GM18505 (cell line): ENCODE measurements around the gene SDCBP2.

Source experiments
- ATAC-seq: cut with Tn5 transposase; IDR thresholded peaks from one replicate; pipeline ENCODE4 v1.9.1; 2021; ENCODE audit not compliant: unreplicated experiment
- POLR2A ChIP-seq: IDR thresholded peaks from 4 replicates; pipeline ENCODE4 v1.6.1; 2011; ENCODE audit warnings: borderline replicate concordance; ENCODE audit not compliant: insufficient read depth, insufficient read length; ENCODE audit errors: extremely low read depth

SDCBP2 gene

DNA sequence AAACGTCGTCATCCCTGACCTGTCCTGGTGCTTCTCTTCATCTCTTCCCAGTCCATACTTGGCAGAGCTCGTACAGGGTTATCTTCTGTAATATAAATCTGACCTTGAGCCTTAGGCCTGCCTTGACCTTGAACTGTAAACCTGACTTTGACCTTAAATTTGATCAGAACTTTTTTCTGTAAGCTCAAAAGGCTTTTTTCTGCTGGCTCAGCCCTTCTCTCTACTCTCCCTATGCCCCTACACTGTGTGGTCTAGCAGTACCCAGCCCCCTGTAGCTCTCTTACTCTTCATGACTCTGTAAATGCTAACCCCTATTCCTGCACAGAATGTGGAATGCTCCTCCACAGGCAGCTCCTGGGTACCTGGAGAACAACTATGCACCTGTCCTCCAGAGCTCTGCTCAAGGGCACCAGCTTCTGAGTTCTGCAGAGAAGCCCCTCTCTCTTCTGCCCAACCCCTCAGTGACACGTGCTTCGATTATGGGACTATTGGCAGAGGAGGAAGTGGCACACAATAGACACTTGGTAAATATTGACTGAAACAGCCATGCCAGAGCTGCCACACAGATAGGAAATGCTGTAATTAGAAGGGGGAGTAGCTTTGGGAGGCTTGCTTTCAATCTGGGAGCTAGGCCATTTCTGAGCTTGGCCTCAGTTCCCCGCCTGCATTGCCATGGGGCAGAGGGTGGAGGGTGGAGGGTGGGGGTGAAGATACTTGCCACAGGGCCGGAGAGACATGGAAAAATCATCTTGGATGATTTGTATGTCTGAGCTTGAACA lies 47.5 kb downstream of the SDCBP2 start:
- no peak for TF ChIP-seq POLR2A
- no peak for ATAC-seq

- TF ChIP-seq POLR2A: no peak
Measured at GRCh38 chr20:1280195-1281102, 48.5 kb downstream of the SDCBP2 start.

DNA sequence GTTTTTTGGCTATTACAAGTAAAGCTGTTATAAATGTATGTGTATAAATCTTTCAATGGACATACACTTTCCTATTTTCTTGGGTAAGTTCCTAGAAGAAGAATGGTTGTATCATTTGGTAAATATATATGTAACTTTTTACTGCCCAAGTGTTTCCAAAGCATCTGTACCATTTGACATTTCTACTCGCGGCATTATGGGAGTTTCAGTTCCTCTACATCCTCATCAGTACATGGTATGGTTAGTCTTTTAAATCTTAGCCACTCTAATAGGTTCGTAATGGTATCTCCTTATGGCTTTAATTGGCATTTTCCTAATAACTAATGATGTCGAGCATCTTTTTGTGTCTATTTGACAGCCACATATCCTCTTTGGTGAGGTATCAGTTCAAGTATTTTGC lies 49.9 kb downstream of the SDCBP2 start:
- no peak for ATAC-seq
- no peak for TF ChIP-seq POLR2A

More at GRCh38 chr20:1280195-1281102, 48.5 kb downstream of the SDCBP2 start:
- no peak for ATAC-seq

DNA sequence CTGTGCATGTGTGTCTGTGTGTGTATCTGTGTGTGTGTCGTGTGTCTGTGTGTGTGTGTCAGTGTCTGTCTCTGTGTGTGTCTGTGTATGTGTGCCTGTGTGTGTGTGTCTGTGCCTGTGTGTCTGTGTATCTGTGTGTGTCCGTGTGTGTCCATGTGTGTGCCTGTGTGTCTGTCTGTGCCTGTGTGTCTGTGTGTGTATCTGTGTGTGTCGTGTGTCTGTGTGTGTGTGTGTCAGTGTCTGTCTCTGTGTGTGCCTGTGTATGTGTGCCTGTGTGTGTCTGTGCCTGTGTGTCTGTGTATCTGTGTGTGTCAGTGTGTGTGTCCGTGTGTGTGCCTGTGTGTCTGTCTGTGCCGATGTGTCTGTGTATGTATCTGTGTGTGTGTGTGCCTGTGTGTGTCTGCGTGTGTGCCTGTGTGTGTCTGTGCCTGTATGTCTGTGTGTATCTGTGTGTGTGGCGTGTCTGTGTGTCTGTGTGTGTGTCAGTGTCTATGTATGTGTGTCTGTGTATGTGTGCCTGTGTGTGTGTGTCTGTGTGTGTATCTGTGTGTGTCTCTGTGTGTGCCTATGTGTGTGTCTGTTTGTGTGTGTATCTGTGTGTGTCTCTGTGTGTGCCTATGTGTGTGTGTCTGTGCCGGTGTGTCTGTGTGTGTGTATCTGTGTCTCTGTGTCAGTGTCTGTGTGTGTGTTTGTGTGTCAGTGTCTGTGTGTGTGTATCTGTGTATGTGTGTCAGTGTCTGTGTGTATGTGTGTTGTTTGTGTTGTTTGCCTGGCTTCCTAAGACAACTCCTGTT lies 51.2 kb downstream of the SDCBP2 start:
- no peak for TF ChIP-seq POLR2A
- no peak for ATAC-seq

- no peak for ATAC-seq
- TF ChIP-seq POLR2A: no peak
Measured at GRCh38 chr20:1275919-1276318, 53.0 kb downstream of the SDCBP2 start.

DNA sequence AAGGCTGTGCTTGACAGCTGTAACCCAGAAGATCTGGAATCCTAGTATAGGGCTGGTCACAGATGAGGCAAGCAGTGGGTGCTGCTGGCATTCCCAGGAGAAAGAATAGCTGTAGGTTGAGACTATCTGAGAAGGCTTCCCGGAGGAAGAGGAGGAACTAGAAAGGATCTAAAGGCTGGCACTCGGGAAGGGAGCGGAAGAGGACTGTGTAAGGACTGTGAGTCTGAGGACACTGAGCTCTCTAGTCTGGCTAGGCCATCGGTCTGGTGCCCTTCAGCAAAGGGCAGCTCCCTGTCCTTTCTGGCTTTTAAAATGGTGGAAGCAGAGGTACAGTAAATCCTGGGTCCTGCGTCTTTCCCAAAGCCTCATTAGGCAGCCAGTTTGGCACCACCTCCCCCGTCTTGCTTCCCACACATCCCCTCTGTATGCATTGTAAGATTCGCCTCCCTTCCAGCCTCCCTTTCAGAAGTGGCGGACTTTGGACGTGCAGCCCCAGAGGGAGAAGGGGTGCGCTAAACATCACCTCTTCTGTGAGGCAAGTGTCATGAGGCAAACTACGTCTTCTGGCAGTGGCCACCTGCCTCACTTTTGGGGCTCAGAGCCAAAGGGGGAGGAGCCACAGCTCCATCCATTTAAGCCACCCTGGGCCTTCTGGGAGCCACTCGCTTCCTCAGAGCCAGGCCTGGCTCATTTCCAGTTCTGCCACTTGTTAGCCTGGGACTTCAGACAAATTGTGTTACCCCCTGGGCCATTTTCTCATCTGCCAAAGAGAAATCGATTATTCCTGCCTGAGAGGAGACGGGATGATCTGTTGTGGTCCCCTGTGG lies 54.2 kb downstream of the SDCBP2 start:
- TF ChIP-seq POLR2A: no peak

DNA sequence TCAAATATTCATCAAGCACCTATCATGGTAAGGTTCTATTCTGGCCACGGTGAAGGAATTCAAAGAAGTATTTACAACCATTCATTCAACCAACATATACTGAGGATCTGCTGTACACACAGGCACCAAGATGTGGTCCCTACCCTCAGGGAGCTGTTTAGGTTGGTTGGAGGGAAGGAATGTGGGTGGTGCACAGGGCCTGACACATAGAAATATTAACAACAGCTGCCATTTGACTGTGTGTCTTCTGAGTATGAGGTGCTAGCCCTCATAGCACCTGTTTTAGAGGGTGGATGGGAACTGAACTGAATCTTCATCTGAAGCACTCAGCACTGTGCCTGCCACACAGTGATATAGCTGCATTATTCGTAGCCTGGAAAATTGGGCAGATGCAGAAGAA lies 55.6 kb downstream of the SDCBP2 start:
- no peak for ATAC-seq
- no peak for TF ChIP-seq POLR2A

More for the DNA sequence above, 54.2 kb downstream of the SDCBP2 start:
- ATAC-seq: no peak

DNA sequence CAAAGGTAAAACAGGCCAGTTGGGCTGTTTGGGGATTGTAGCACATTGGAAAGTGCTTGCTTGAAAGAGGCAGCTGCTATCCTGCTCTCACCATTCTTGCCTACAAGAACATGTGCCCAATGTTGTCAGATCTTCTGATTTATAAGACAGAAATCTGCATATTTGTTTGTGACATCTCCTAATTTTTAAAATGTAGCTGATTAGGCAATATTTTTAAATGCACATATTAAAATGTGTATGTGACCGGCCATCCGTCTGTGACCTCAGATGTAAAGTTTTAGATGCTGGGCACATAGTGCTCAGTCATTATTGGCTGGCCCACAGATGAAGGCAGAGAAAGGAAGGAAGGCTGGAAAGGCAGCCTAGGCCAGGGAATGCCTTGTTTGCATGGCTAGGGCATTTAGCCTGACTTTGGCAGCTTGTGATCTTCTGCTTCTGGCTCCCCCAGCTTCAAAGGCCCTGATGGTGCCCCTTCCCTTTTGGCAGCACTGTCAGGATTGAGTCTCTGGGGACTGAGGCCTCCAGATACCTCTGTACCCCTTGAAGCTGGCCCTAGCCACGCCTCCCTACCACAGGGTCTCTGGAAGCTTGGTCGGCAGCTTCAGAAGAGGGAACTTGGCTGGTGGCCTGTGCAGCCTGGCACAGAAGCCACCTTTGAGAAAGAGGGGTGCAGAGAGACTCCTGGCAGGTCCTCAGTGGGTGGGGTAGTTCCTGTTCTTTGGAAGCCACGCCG lies 56.4 kb downstream of the SDCBP2 start:
- ATAC-seq: no peak
- no peak for TF ChIP-seq POLR2A

- ATAC-seq: no peak
- no peak for TF ChIP-seq POLR2A
Measured at GRCh38 chr20:1269850-1270249, 59.1 kb downstream of the SDCBP2 start.

GRCh38 chr20:1269235-1269634 lies 59.7 kb downstream of the SDCBP2 start:
- TF ChIP-seq POLR2A: no peak
- ATAC-seq: no peak

GRCh38 chr20:1267809-1268374 lies 61.0 kb downstream of the SDCBP2 start:
- TF ChIP-seq POLR2A: no peak
- ATAC-seq: no peak

DNA sequence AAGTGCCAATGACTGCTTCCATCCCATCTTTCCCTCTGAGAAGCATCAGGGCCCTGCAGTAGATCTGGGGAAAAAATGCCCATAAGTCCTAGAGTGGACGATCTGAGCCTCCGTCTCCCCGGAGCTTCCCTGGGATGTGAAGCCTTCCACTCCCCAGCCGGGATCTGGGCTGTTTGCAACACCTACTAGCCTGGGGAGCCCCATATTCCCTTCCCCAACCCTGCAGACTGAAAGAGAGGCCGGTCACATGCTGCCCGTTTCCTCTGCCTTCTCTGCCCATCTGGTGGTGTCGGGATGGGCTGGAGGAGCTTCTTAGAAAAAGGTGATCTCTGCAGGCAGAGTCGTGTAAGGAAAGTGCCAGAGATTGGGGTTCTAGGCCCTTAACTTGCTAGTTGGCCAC lies 61.8 kb downstream of the SDCBP2 start:
- ATAC-seq: no peak
- no peak for TF ChIP-seq POLR2A
